Stimulated activated CD8-positive, alpha-beta memory T cell treated with anti-CD3 and anti-CD28 coated beads, Interleukin-12 subunit alpha, Interleukin-12 subunit beta, amount 100 ng/mL, for 4 hours (primary cell): ENCODE data around the gene EPHA4.

Experiments used
- DNase-seq: peaks from one replicate; pipeline ENCODE4 v3.0.0-alpha.2; 2020; ENCODE audit warnings: low read depth

The EPHA4 gene

DNA sequence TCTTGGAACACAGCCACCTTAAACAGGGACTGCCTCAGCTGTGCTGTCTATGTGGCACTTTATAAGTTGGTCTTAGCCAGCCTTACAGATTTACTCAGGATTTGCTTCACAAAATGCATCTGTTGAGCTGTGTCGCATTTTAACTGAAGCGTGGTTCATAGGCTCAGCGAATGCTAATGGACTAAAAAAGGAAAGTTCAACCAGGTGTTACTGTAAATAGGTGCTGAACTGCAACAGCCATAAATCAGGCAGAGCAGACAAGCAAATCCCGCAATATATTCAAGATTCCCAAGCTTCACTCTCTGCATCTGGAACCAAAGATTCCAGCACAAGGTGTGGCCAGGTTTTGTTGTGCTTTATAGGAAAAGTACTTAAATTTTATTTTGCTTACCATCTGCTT is 130.0 kb downstream of the EPHA4 start:
- DNase-seq, result no peak

DNA sequence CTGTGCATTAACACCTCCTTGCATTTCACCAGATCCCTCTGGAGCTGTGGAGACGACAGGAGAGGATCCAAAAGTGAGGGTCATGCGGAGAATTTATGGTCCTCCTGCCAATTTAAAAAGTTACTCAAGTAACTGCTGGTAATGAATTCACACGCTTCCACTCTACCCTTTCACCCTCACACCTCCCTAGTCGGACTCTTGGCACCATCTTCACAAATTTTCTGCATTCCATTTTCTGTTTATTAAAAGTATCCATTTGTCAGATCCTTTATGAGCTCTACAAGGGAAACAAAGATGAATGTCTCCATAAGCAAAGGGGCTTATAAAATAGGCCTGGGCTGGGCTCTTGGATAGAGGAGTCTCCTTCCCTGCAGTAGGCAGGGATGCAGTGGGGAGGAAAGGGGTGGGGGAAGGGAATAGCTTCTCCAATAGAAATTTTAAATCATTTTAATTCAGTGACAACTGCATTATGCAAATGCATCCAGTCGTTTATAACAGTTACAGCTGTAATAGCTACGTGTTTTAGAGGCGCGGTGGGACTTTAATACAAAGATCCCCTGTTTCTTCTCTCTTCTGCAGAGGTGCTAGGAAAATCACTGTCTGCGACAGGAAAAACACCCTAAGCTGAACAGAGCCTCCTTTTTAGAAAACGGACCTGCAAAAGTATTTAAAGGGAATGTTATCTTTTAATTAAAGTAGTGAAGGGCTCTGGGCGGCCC is 132.2 kb downstream of the EPHA4 start:
- DNase-seq, result no peak

DNA sequence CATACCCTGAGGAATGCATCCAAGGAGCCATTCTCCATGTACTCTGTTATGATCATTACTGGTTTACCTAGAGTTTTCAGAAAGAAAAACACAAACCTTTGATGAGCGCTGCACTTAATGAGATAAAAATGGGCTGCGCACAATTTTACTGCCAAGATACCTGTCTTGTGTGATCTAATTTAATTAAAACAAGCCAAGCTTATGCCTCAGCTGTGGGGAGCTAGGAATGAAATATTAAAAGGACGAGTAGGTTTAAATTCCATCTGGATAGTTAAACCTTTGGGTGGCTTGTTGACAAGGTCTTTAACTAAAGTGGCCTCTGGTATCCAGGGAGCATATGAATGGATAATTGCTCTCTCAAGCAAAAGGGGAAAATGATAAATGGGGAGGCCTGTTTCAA is 135.0 kb downstream of the EPHA4 start:
- DNase-seq, result no peak

DNA sequence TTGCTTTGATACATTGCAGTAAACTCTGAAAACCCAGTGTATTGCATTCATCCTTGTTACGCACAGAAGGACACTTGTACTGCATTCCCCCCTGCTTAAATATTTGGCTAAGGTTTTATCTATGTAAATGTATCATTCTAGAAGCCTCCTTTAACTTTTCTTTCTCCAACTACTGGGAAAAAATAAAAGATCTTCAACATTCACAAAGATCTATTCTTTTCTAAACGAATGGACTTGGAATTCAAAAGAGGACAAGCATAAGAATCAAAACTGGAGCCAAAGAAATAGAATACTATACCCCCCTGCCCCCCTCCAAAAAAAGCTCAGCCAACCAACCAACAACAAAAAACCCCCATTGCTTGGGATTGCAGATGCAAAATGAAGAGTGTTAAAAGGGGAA is 136.9 kb downstream of the EPHA4 start:
- no peak for DNase-seq

DNA sequence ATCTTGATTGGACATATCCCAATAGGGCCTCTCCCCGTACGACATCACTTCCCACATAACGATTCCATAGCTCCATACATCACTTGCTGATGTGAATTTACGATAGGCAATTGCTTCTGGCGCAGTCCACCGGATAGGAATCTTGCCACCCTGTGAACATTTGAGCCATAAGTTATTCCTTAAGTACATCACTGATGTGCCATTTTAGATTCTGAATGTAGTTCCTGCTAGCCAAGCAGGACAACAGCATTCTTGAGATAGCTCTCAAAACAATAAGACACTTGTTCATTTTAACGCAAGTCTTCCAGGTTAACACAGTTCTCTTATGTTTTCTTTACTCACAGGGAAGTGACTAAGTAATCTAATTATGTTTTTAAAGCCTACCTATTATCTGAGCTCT is 138.0 kb downstream of the EPHA4 start:
- DNase-seq, result no peak

DNA sequence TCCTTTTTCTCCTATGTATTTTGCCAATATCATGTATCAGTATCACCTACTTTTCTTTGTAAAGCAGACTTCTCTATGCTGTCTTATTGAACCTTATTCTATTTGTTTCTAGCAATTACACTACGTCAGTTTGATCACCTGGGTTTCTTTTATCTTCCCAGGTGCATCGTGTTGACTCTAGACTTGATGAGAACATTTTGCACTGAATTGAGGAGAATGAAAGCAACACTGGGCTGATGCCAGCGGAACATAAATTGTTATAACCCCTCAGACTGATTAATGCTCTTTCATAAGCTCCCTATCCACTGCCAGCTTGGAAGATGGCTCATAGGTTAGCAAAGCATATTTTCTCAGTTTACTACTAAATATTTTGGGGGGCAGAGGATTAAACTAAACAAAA is 140.6 kb downstream of the EPHA4 start:
- no peak for DNase-seq

DNA sequence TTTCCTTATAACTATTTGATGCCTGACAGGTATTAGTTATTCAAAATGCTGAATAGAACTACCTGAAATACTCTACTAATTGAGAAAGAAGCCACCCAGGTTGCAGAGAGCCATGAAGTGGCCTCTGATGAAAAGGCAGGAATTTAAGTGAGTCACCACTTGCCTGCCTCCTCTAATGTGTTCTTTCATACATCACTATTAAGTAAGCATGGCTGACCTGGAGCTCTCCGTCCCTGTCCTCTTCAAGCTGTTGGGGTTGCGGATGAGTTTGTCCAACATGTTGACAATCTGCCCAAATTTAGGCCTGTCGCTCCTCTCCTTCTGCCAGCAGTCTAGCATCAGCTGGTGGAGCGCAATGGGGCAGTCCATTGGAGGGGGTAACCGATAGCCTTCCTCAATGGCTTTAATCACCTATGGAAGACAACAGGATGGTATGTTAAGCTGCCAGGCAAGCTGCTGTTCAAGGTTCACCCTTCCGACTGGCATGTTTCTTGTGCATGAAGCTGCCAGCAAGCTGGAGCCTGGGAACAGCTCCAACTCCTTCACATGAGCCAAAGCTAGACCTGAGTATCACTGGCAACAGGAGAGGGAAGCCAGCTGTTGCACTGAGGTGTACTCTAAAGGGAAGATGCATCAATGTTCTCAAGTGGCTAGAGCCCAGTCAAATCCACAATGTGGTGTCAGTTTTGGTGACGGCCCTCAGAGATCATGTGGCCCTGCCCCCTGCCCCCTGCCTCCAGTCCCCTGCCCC is 142.2 kb downstream of the EPHA4 start:
- DNase-seq, result no peak

DNA sequence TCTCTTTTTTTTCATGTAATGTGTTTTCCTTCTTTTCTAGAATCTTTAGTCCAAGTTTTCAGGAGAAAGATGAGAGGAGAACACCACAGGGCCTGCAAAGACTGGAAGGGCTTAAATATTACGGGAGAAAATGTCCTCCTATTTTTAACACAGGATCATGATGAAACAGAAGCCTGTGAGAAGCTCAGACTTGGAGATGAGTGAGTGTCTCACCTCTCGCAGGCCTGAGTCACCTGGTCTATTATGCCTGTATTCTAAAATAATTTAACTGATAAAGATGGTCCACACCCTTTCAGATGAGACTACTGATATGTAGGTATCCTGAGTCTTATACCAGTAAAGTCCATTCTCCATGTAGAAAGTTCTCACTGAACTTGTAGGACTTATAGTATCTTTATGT is 143.2 kb downstream of the EPHA4 start:
- no peak for DNase-seq

DNA sequence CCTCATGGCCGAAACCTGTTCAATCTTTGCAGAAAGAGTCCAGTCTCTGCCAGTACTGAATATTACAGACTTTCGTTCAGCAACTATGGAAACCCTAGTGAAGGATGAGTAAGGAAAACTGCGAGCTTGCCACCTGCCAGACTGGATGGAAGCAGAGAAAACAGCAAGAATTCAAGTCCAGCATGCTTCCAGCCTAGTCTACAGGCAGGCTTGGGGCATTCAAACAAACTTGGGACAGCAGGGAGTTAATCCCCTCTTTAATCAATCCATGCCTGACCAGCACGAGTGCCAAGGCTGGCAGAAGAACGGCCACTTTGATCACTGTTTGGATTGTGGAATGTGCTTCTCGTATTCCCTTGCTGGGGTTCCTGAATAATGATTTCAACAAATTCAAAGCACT is 145.2 kb downstream of the EPHA4 start:
- DNase-seq, result no peak

DNA sequence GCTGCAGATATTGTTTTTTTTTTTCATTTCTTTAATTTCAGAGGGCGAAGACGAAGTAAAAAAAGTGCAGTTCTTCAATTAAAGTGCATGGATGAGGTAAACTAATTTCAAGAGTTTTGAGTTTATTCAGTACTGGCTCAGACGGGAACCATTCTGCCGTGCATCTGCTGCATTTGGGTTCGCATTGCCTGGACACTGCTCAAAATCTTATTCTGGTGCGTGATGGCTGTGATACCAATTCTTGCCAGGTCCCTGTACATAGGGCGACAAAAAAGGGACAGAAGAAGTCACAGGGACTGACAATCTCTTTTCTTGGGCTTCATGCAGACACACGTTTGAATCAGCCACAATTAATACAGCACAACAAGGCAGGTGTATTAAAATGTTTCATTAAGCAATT is 146.2 kb downstream of the EPHA4 start:
- DNase-seq, result no peak

DNA sequence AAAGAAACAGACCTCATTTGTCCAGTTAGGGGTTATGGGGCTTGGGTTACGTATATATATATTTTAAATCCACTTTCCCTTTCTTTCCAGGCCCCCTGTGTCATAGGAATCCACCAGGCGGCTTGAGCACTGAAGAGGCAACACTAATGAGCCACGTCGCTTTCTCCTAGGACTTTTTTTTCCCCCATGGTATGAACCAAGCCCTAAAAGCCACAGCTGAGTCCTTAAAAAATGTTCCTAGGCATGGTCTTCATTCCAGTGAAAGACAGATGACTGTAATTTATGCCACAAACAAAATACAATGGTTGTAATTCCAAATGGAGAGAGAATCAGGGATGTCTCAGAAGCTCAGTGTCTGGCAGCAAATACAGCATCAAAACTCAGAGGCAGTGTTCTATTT is 146.8 kb downstream of the EPHA4 start:
- DNase-seq, result no peak

DNA sequence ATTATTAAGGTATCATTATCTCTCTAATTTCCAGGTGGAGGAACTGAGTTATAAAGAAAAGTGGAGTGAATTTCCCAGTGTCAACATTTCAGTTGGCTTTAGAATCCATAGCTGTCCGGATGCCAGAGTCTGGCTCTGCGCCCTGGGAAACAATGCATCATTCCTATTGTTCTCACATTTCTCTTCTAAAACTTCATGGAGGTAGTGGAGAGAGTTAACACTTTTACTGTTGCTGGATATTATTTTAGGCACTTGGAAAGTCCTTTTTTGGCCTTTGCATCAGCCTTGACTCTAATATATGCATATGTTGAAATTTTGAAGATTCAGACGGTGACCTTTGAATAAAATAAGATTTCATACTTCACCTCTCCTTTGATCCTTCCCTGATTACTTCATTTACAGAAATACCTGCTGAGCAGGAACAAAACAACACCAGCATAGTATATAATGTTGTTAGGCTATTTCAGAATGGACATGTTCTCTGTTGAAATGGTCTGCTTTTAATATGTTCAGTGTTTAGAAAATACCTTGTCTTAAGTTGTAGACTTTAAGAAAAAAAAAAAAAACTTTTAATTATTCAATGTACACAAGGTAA is 148.8 kb downstream of the EPHA4 start:
- no peak for DNase-seq

DNA sequence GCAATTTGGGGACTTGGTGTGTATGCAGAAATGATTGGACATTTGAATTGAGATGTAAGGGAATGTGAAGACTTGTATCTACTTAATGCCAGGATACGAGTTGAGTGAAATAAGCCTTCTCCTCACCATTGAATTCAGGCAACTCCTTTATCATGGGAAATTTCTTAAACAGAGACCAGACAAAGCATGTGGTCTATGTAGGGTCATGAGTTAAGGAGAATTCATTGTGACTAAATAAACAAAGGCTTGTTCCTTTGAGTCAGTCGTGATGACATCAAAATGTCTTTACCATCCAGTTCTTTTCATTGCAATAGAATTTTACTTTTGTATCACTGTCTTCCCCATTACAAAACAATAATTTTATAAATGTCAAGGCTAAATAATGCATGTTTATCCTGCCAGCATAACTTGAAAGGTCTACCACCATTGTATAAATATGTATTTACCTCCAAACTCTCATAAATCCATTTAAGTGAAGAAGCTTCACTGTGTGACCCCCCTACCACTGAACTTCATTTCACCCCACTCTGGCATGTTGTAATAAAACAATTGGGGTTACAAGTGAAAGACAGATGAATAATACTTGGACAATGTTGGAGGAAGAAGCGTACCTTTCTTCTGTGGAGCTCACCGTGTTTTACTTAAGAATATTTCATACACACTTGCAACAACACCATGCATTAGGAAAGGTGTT is 149.4 kb downstream of the EPHA4 start:
- no peak for DNase-seq

DNA sequence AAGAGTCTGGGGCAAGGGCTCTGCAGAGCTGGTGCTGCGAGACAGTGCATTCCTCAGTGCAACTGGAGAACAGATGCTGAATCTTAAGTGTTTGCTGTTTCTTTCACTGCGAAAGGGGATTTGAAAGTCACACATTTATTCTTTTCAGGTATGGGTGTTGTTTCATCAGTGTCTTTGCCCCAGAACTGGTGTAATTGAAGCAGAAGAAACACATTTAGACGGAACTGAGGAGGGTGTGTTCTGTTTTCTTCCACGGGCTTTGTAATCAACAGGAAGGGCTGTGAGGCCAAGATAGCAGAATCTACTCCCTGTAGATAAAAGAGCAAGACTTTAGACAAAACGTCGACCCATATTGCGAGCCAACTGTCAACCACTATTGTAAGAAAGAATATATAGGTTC is 151.9 kb downstream of the EPHA4 start:
- DNase-seq, result no peak

DNA sequence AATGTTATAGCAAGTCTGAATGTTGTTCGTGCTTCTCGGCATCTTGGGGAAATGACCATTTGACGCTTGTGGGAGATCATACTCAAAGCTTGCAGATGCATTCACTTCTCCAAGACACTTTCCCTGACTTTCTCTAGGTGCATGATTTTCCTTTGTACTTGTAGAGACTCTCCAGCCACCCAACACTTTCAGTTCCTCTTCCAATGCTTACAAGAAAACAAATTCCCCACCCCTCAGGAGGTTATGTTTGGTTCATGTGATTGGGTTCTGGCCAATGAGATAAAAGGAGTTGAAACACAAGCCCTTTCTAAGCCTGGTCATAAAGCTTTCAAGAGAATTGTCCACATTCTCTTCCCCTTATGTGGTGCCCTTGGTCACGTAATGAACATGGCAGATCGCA is 156.3 kb downstream of the EPHA4 start:
- DNase-seq, result no peak

DNA sequence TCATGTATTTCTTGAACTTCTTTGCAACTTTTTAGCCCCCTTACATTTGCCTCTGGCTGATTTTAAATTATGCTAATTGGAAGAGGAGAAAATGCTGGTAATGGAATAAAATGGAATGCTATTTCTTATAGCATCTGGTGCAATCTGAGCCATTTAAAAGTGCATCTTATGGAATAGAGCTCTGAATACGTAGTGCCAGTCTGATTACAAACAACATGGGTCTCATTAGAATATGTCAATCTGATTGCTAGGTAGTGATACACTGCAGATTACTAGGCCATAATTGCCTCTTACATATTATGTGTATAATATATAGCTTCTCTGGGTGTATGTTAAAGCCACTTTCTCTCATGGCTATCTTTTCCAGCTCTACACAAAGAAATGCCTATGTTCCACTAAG is 159.1 kb downstream of the EPHA4 start:
- DNase-seq, result no peak

DNA sequence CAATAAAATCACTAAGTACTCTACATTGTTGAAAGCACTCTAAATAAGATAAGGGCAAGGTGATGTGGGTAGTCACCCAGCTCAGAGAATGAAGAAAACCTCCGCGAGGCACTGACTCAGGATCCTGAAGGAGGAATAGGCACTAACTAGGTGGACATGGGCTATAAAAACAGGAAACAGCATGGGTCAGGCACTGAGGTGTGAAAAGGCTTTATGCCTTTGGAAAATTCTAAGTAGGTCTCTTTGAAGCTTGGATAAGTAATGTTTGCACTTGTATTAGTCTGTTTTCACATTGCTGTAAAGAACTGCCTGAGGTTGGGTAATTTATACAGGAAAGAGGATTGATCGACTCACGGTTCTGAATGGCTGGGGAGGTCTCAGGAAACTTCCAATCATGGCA is 161.6 kb downstream of the EPHA4 start:
- DNase-seq, result no peak

DNA sequence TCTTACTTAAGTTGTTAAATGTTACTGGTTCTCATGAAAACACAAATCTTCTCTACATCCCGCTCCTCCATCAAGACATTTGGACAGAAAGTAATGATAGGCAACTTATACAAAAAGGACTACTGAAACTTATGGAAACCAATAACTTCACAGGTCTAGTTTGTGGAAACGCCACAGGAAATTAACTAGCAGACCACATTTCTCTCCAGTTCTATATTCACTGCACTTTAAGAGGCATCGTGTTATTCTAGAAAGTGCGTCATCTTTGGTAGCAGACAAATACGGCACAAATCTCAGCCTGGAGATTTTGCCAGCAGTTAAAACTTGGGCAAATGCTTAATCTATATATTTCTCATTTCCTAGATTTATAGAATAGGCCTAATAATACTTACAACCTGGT is 164.3 kb downstream of the EPHA4 start:
- no peak for DNase-seq

DNA sequence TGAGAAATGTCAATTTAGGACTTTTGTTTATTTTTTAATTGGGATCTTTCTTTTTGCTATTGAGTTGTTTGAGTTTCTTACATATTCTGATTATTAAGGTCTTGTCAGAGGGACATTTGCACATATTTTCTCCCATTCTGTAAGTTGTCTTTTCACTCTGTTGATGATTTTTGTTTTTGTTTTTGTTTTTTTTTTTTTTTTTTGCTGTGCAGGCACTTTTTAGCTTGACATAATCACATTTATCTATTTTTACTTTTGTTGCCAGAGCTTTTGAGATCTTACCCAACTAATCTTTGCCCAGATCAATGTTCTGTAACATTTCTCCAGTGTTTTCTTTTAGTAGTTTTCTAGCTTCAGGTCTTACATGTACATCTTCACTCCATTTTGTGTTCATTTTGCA is 166.6 kb downstream of the EPHA4 start:
- no peak for DNase-seq

DNA sequence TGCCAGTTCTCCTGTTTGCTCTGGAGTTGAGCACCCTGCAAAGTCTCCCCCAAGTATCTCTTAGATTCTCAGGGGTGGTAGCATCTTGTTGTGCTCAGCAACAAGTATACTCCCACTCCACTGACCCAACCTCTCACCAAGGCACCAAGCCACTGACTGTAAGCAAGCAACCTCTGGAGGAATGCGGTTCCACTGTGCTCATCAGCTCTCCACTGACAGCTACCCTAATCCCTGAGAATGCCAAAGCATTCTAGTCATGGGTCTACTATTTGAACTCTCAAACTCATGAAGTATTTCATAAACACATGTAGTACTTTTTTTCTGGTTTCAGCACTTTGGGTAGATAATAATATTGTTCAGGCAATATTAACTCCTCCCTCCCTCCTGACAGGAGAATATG is 170.0 kb downstream of the EPHA4 start:
- DNase-seq, result no peak

DNA sequence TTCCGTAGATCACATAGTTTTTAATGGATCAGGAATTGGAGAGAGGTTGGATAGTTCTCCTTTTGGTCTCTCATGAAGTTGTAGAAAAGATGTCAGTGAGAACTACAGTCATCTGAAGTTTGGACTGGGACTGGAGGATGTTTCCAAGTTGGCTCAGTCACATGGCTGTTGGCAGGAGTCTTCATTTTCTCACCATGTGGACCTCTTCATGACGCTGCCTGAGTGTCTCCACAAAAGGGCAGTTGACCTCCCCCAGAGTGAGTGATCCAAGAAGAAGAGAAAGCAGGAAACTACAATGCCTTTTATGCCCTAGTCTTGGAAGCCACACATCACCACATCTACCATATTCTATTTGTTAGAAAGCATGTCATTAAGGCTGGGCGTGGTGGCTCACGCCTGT is 171.7 kb downstream of the EPHA4 start:
- no peak for DNase-seq

DNA sequence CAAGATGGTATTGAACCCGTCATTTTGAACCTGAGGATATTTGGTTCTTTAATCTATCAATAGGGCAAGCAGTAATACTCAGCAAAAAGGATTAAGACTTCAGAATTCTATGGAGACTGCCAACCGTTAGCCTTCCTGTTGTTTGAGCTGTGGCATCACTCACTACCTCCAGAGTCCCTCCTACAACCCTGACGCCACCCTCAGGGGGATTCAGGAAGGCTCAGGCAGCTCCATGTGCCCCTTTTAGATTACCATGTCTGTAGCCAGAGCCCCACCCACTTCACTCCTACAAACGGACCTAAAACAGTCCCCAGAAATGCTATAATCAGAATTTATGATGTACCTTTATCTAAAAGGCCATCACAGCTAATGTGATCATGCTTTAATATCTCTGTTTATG is 172.9 kb downstream of the EPHA4 start:
- DNase-seq, result no peak

DNA sequence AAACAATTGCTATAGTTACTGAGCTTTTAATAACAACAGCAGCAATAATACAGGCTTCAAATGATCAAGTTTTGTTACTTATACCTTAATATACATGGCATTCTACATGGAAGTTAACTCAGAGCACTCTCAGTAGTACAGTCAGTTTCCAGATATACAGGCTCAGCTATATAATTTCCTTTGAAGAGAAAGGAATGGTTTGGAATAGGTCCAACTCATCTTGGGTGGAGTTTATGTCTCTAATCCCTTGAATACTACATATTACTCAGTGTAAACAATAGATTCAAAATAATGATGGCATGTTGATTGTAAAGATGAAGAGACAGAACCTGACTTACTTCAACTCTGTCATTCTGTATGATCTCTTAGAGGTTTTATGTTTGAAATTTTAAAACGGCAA is 174.9 kb downstream of the EPHA4 start:
- no peak for DNase-seq
